Upper lobe of left lung (tissue), 6 donors: Measurements from ENCODE around the gene AADACL4. TPM values are rescaled to one million over a fixed set of nuclear protein-coding genes. Genes with fewer than 3 reads are reported as not detected.
A peak's percentile ranks its signal among the peaks of the same experiment; 100 is the strongest.

Experiments used
- ATAC-seq, 2 donors: fragments of 200-7000 bp; cut with Tn5 transposase; one replicate each; pipeline ENCODE4 v1.9.1; 2022; ENCODE audit warnings: mild to moderate bottlenecking in 2 of 2, moderate library complexity in 2 of 2; ENCODE audit not compliant: low FRiP score in 2 of 2
- DNase-seq, 2 donors: peaks; one replicate each; pipeline ENCODE4 v3.0.0-alpha.2; 2019 to 2020
- H3K27ac ChIP-seq, 4 donors: fragments of 200-600 bp; sonication (generic); one replicate each; pipeline ENCODE4 v1.5.1; 2016 to 2019
- H3K27me3 ChIP-seq, 4 donors: fragments of 200-600 bp; sonication (generic); one replicate each; pipeline ENCODE4 v1.5.1; 2017 to 2019
- H3K36me3 ChIP-seq, 4 donors: fragments of 200-600 bp; sonication (generic); one replicate each; pipeline ENCODE4 v1.5.1; 2016 to 2019
- H3K4me1 ChIP-seq, 4 donors: fragments of 200-600 bp; sonication (generic); one replicate each; pipeline ENCODE4 v1.5.1; 2018 to 2019
- H3K4me3 ChIP-seq, 4 donors: fragments of 200-600 bp; sonication (generic); one replicate each; pipeline ENCODE4 v1.5.1; 2017 to 2019; ENCODE audit warnings: mild to moderate bottlenecking in 2 of 4, moderate library complexity in 1 of 4
- H3K9me3 ChIP-seq, 4 donors: fragments of 200-600 bp; sonication (generic); one replicate each; pipeline ENCODE4 v1.5.1; 2018 to 2019
- CTCF ChIP-seq, 6 experiments: fragments of 450-650 bp in 4 of 6; fragments of 200-600 bp in 2 of 6; sonication (generic) in 2 of 6; IDR thresholded peaks; one replicate each; pipeline ENCODE4 v1.5.1; 2016 to 2019; ENCODE audit warnings: antibody characterized with exemption in 6 of 6
- EP300 ChIP-seq, 4 donors: sonication (generic); formaldehyde crosslinking; IDR thresholded peaks; one replicate each; pipeline ENCODE4 v1.5.1; 2017; ENCODE audit warnings: antibody characterized with exemption in 4 of 4, control low read depth in 2 of 4
- POLR2A ChIP-seq, 4 donors: fragments of 450-650 bp; IDR thresholded peaks; one replicate each; pipeline ENCODE4 v1.5.1; 2016 to 2017; ENCODE audit warnings: antibody characterized with exemption in 4 of 4, mild to moderate bottlenecking in 2 of 4
- POLR2AphosphoS5 ChIP-seq, 2 donors: sonication (generic); formaldehyde crosslinking; IDR thresholded peaks; one replicate each; pipeline ENCODE4 v1.5.1; 2017; ENCODE audit warnings: antibody characterized with exemption in 2 of 2
- WGBS, 2 donors: methylation state at CpG; one replicate each; pipeline ENCODE4 v1.1.5; 2017 to 2018; 5-methylcytosine and 5-hydroxymethylcytosine counted together
- total RNA-seq, 6 donors: library from RNA; depleted of rRNA in 4 of 6; stranded (reverse); fragments of >200 nt in 4 of 6; gene quantifications; one replicate each; pipeline versions ENCODE4 v1.1.0 to v1.2.1, GENCODE V29; 2016 to 2021
- donor health status: DM: no; HTN: no; CAD: no; lungs with moderate emphysema.
- donor health status: DM: no; HTN: yes; CAD: no; lungs with severe emphysema.

Gene AADACL4
- total RNA-seq, 6 donors from 2014 or later: not detected

DNA sequence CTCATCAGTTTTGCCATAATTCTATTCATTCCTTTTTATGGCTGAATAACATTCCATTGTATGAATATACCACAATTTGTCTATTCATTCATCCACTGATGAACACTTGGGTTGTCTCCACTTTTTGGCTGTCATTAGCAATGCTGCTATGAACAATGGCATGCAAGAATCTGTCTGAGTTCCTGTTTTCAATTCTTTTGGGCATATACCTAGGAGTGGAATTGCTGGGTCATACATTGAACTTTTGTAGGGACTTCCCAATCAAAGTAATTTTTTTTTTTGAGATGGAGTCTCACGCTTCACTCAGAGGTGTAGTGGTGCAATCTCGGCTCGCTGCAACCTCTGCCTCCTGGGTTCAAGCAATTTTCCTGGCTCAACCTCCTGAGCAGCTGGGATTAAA is 34.9 kb downstream of the AADACL4 start:
- H3K27me3 ChIP-seq: no peaks in the 10 kb centered on the region
- no peaks in the 10 kb centered on the region for H3K4me1 ChIP-seq
- TF ChIP-seq POLR2A (IDR thresholded peaks at IDR 0.05) (no peak), POLR2AphosphoS5 (IDR thresholded peaks at IDR 0.05) (no peak), EP300 (IDR thresholded peaks at IDR 0.05) (no peak), CTCF (IDR thresholded peaks at IDR 0.05) (no peak)
- H3K36me3 ChIP-seq: no peaks in the 10 kb centered on the region
- no peak overlapping the region for H3K27ac ChIP-seq
- WGBS, 2 donors: 93 to 97% methylated on average over 3 of the region's 3 CpGs
- DNase-seq (no peak), ATAC-seq (no peak)
- H3K4me3 ChIP-seq: no peak overlapping the region
- H3K9me3 ChIP-seq: peaks cover 0 to 5% (median 0%) of the 10 kb centered on the region in 4 donors

- ATAC-seq: no peak
Observed at GRCh38 chr1:12690156-12690555, 46.3 kb downstream of the AADACL4 start.

GRCh38 chr1:12692967-12693782 is 49.3 kb downstream of the AADACL4 start:
- Histone ChIP-seq H3K27ac (no peak overlapping the region), H3K27me3 (no peaks in the 10 kb centered on the region), H3K4me3 (no peak overlapping the region), H3K9me3 (no peaks in the 10 kb centered on the region), H3K36me3 (no peaks in the 10 kb centered on the region), H3K4me1 (no peaks in the 10 kb centered on the region)
- 64 to 66% methylated on average over 10 of the region's 10 CpGs for WGBS, 2 donors
- no peak for DNase-seq
- TF ChIP-seq EP300 (IDR thresholded peaks at IDR 0.05): no peak
- TF ChIP-seq POLR2A (IDR thresholded peaks at IDR 0.05): no peak
- TF ChIP-seq POLR2AphosphoS5 (IDR thresholded peaks at IDR 0.05): no peak
- TF ChIP-seq CTCF (IDR thresholded peaks at IDR 0.05): no peak
- ATAC-seq: peak in 1 of 2 donors; percentile 53

More at GRCh38 chr1:12690156-12690555, 46.3 kb downstream of the AADACL4 start:
- Histone ChIP-seq H3K4me3 (no peak overlapping the region), H3K9me3 (no peaks in the 10 kb centered on the region), H3K4me1 (no peaks in the 10 kb centered on the region), H3K27ac (no peak overlapping the region), H3K27me3 (no peaks in the 10 kb centered on the region), H3K36me3 (no peaks in the 10 kb centered on the region)
- no peak for DNase-seq
- TF ChIP-seq CTCF (IDR thresholded peaks at IDR 0.05) (no peak), POLR2A (IDR thresholded peaks at IDR 0.05) (no peak), POLR2AphosphoS5 (IDR thresholded peaks at IDR 0.05) (no peak), EP300 (IDR thresholded peaks at IDR 0.05) (no peak)
- WGBS, 2 donors: 40 to 56% methylated on average over 2 of the region's 2 CpGs

- 89 to 92% methylated on average over 3 of the region's 3 CpGs for WGBS, 2 donors
- DNase-seq (no peak), ATAC-seq (no peak)
- H3K27ac ChIP-seq: no peak overlapping the region
- no peaks in the 10 kb centered on the region for H3K27me3 ChIP-seq
- no peaks in the 10 kb centered on the region for H3K36me3 ChIP-seq
- TF ChIP-seq POLR2AphosphoS5 (IDR thresholded peaks at IDR 0.05) (no peak), CTCF (IDR thresholded peaks at IDR 0.05) (no peak), EP300 (IDR thresholded peaks at IDR 0.05) (no peak), POLR2A (IDR thresholded peaks at IDR 0.05) (no peak)
- H3K4me3 ChIP-seq: no peak overlapping the region
- H3K9me3 ChIP-seq: no peaks in the 10 kb centered on the region
- no peaks in the 10 kb centered on the region for H3K4me1 ChIP-seq
Observed at GRCh38 chr1:12696658-12697057, 52.8 kb downstream of the AADACL4 start.

GRCh38 chr1:12697397-12697796 is 53.5 kb downstream of the AADACL4 start:
- H3K27ac ChIP-seq: no peak overlapping the region
- H3K27me3 ChIP-seq: no peaks in the 10 kb centered on the region
- no peaks in the 10 kb centered on the region for H3K9me3 ChIP-seq
- ATAC-seq: no peak
- TF ChIP-seq POLR2A (IDR thresholded peaks at IDR 0.05): no peak
- TF ChIP-seq EP300 (IDR thresholded peaks at IDR 0.05): no peak
- TF ChIP-seq CTCF (IDR thresholded peaks at IDR 0.05): no peak
- TF ChIP-seq POLR2AphosphoS5 (IDR thresholded peaks at IDR 0.05): no peak
- WGBS, 2 donors: 90 to 93% methylated on average over 3 of the region's 3 CpGs
- DNase-seq: no peak
- no peaks in the 10 kb centered on the region for H3K36me3 ChIP-seq
- H3K4me1 ChIP-seq: no peaks in the 10 kb centered on the region
- H3K4me3 ChIP-seq: no peak overlapping the region
